Urothelium cell line (cell line): Measurements from ENCODE around the gene NBL1.
A peak's percentile ranks its signal among the peaks of the same experiment; 100 is the strongest.

Experiments used
- DNase-seq: peaks from one replicate; pipeline ENCODE4 v3.0.0; 2011; ENCODE audit warnings: low spot score, mixed read lengths
- FAIRE-seq: peaks from 2 replicates; lab custom pipeline; 2011; peaks lifted over from hg19 to GRCh38; lab: Jason Lieb, UNC

NBL1 gene

DNA sequence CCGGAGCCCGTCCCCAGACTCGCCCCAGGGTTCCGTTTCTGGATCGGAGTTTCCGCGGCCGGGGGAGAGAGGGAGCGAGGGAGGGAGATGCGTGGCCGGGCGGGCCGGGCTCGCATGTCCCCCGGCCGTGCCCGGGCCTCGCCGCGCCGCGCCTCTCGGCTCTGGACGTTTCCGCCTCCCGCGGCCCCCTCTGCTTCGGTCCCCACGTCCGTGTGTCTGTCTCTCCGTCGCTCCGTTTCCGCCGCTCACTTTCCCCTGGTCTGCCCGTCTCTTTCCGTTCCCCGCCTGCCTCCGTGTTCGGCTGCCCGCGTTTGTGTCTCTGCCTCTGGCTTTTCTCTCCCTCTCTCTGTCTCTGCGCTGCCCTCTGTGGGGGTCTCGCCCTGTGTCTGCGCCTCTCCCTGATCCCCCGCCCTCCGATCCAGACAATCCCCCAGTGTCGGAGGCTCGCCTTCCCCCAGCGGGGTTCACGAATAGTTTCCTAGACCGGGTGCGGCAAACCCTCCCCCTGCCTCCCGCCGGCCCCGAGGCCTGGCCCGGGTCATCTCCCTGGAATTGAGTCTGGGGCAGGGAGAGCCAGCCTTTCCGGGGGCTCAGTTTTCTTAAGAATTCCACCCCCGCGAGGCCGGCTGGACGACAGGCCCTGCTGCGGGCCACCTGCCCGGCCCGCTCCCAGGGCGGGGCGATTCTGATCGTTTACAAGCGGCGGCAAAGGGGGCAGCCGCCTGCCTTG, 735 bp downstream of the NBL1 start:
- no peak for DNase-seq

DNA sequence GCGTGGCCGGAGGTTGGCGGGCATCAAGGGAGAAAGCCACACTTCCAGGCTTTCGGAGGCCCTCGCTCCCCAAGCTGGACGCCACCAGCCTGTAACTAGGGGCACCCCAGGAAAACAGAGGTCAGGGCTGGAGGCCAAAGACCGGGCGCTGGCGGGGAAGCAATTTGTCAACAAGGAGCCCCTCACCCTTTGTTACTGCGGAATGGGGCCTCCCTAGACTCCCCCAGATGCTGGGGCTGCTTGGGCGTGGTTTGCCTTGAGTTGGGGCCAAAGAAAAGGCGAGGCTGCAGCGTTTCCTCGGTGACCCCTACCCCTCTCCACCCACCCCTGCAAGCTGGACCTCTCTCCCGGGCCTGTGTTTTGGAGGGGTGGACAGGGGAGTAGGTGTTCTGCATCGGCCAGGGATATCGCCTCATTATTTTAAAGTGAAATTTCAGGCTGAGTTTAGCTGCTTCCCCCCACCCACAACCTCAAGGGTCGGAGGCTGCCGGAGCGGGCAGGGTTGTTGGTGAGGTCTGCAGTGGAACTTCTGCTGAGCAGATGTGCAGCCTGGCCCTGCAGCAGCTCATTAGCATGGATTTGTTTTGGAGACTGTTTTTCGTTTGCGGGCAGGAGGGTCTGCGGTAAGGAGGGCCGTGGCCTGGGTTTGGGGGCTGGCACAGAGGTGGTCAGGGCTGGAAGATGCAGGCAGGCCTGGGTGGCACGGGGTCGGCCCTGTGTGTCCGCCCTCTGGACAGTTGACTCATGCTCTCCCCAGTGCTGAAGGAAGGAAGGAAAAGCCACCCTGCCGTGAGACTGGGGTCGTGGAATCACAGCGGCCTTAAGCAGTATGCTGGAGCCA, 1.5 kb downstream of the NBL1 start:
- DNase-seq, result no peak
- no peak for FAIRE-seq

More for the DNA sequence above, 735 bp downstream of the NBL1 start:
- FAIRE-seq, result no peak

DNA sequence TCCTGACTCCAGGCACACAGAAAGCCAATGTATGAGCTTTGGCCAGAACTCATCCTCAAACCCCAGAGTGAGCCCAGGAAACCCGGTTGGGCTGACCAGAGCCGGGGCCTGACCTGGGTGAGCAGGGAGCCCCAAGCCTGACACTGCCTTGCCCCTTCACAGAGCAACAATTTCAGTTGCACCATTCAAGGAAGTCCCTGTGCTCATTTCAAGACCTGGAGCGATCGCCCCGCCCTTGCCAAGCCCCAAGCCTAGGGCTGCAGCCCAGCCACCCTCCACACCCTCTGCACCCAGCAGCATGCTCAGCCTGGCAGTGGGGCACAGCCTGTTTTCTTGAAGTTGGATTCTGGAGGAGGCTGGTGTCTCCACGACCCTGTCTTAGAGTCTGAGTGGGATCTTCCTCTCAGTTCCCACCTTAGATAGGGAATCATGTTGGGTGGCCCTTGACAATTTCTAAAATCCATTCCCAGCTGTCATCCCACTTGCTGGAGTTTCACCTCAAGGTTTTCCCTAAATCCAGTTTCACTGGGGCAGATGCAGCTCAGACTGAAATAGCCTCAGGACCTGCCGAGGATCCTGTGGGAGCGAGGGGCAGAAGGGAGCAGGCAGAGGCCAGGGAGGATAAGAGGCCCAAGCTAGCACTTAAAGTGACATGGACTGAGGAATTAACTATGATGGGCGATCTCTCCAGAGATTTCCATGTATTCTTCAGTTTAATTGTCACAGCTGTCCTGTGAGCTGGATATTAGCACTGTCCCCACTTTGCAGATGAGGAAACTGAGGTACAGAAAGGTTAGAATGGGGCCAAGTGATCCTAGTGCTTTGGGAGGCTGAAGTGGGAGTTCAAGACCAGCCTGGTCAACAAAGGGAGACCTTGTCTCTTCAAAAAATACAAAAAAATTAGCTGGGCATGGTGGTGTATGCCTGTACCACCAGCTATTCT, 2.5 kb downstream of the NBL1 start:
- DNase-seq, result no peak
- no peak for FAIRE-seq

DNA sequence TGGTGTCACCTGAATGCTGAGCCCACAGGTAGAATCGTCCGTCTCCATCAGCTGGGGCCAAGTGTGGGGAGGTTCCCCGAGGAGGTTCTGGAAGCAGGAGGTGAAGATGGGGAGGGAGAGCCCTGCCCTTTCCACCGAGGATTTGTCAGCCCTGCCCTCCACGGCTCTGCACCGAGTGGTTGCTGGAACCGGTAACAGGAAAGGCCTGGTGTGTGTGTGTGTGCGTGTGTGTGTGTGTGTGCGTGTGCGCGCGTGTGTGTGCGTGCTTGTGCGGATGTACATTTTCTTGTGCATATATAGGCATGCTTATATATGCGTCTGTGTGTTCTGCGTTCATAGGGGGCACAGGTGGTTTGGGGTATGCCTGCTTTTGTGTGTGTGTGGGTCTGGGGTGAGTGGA, 3.5 kb downstream of the NBL1 start:
- FAIRE-seq (no peak), DNase-seq (no peak)

DNA sequence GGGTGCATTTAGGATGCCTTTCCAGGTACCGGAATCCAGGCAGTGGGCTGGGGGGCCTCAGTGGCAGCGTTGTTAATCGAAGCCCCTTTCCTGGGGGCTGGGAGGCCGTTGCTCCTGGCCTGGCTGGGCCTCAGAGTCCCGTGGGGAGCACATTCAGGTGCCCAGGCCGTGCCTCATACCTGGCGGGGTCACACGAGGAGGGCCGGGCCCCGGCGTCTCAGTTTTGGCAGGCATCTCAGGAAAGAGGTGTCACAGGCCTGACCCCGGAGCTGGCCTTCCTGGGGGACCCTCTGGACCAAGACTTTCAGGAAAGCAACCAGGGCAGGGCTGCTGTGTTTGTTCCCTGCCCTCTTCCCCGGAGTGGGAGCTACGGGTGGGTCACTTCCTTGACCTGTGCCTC, 4.1 kb downstream of the NBL1 start:
- no peak for DNase-seq
- FAIRE-seq, result no peak

DNA sequence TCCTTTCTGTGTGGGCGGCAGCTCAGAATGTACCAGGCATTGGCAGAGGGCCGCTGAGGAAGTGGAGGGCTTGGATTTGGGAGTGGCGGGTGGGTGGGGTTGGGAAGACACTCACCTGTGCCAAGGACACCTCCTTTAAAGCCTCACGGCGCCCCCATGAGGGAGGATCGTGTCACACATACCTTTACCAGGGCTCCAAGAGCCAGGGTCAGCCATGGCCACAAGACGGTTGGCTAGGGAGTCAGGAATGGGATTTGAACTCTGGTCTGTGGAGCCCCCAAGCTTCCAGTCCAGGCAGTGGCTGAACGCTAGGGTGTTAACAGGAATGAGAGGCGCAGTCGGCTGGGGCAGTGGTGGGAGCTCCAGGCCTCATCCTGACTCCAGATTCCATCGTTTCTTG, 4.6 kb downstream of the NBL1 start:
- no peak for DNase-seq
- FAIRE-seq, result no peak

- DNase-seq (no peak), FAIRE-seq (no peak)
Observed at GRCh38 chr1:19650416-19651140, 6.5 kb downstream of the NBL1 start.

DNA sequence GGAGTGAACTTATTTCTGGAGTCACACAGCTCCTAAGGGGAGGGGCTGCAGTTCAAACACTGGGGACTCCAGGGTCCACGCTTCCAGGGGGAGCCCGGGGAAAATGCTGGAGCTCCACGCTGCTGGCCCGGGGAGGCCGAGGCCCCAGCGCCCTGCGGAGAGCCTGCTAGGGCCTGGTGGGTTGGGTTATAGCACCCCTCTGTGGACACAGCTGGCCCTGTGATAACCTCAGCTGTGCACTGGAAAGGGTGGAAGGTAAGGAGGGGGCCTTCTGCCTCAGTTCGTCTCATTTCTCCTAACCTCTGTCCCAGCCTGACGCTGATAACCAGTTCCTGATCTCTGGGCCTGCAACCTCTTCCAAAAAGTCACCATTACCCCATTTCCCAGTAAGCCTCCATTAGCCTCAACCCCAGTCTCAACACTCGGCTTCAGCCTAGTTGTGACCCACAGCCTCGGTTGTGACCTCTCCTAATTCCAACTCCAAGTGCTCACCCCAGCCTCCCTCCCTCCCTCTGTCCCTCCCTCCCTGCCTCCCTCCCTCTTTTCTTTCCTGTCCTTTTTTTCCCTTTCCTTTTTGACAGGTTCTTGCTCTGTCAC, 7.1 kb downstream of the NBL1 start:
- FAIRE-seq (no peak), DNase-seq (peak; percentile 43)

GRCh38 chr1:19654386-19654785, 10.3 kb downstream of the NBL1 start:
- FAIRE-seq (no peak), DNase-seq (no peak)

DNA sequence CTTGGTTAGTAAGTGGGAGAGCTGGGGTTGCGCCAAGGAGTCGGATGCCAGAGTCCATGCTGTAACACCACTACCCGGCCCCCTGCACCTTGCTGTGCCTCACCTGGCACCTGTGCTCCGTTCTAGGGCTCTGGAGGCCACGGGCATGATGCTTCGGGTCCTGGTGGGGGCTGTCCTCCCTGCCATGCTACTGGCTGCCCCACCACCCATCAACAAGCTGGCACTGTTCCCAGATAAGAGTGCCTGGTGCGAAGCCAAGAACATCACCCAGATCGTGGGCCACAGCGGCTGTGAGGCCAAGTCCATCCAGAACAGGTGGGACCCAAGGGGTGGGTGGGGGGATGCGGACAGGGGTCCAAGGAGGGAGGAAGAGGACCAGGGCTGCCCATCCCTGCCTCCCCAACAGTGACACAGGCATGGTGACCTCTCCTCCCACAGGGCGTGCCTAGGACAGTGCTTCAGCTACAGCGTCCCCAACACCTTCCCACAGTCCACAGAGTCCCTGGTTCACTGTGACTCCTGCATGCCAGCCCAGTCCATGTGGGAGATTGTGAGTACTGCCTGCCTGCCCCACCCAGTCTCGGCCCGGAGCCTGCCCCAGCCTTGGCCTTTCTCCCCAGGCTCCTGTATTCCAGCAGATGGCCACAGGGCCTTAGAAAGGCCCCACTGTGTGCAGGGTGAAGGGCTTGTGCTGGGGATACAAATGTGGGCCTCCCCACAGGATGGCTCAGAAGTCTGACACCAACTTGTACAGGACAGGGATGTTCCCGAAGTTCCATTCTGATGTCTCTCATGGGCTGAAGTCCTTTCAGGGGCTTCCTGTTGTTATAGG, 11.0 kb downstream of the NBL1 start:
- no peak for FAIRE-seq
- DNase-seq, result no peak

- DNase-seq (no peak), FAIRE-seq (no peak)
Observed at GRCh38 chr1:19655718-19656080, 11.6 kb downstream of the NBL1 start.

DNA sequence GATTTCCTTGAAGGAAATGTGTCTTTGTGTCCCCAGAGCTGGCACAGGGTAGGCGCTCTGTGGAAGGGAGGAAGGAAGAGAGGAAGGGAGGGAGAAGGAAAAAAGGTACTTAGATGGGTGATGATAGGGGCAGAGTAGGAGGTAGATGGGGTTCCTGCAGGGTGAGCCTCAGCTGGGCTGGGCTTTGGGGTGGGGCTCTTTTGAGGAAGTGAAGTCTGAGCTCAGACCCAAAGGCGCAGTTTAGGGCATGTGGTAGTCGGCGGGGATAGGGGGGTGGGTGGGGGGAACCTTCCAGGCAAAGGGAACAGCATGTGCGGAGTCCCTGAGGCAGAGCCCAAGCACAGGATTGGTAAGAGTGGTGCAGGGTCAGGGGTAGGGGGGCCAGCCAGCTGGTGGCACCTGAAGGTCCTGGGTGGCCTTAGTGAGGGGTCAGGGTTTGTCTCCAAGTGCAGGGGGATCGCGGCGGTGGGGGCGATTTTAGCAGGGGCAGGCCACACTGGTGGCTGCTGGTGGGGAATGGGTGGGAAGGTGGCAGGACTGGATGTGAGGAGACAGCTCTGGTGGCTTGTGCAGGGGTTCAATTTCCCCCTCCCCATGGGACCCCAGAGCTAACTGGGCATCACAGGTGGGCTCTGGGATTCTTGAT, 12.1 kb downstream of the NBL1 start:
- no peak for DNase-seq
- no peak for FAIRE-seq

- FAIRE-seq (no peak), DNase-seq (no peak)
Observed at GRCh38 chr1:19656780-19657466, 12.8 kb downstream of the NBL1 start.

GRCh38 chr1:19657511-19657910, 13.4 kb downstream of the NBL1 start:
- FAIRE-seq (no peak), DNase-seq (no peak)

GRCh38 chr1:19658186-19658585, 14.1 kb downstream of the NBL1 start:
- FAIRE-seq (no peak), DNase-seq (no peak)

GRCh38 chr1:19661721-19662228, 17.7 kb downstream of the NBL1 start:
- no peak for FAIRE-seq

DNA sequence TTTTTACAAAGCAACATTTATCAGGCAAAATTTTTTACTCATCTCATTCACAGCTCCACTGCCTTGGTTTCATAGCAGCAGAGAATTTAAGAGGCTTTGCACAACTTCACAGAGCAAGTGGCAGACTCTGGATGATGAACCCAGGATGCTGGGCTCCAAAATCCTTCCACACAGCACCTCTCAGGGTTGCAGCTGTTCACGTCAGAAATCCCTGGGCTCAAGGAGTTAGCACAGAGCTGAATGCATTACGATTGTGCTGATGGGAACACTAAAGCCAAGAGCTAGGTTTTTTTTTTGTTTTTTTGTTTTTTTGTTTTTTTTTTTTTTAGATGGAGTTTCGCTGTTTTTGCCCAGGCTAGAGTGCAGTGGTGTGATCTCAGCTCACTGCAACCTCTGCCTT, 18.2 kb downstream of the NBL1 start:
- FAIRE-seq, result no peak

More at GRCh38 chr1:19661721-19662228, 17.7 kb downstream of the NBL1 start:
- DNase-seq, result no peak

More for the DNA sequence above, 18.2 kb downstream of the NBL1 start:
- DNase-seq, result no peak
